Lung (tissue), 12 donors: Measurements from ENCODE around the gene CD247. TPM values are rescaled to one million over a fixed set of nuclear protein-coding genes. Genes with fewer than 3 reads are reported as not detected.

Source experiments
- ATAC-seq: fragments of 200-7000 bp; cut with Tn5 transposase; one replicate; pipeline ENCODE4 v1.9.1; 2020; ENCODE audit warnings: moderate number of reproducible peaks; ENCODE audit not compliant: insufficient read depth, low FRiP score
- DNase-seq, 3 donors: peaks; one replicate each; pipeline ENCODE4 v3.0.0-alpha.2; 2013 to 2017
- H3K27ac ChIP-seq, 2 donors: one replicate each; pipeline ENCODE4 v1.5.1; 2013; ENCODE audit warnings: mild to moderate bottlenecking in 2 of 2, moderate library complexity in 2 of 2, control low read depth in 1 of 2, inconsistent platforms in 1 of 2, low read depth in 1 of 2, low read length in 1 of 2
- H3K27me3 ChIP-seq, 3 donors: one replicate each; pipeline ENCODE4 v1.5.1; 2013; ENCODE audit warnings: low read length in 2 of 3; ENCODE audit not compliant: control insufficient read depth in 3 of 3, insufficient read depth in 3 of 3
- H3K36me3 ChIP-seq, 4 donors: one replicate each; pipeline ENCODE4 v1.5.1; 2013; ENCODE audit warnings: low read length in 4 of 4, mild to moderate bottlenecking in 1 of 4, moderate library complexity in 1 of 4; ENCODE audit not compliant: control insufficient read depth in 4 of 4, insufficient read depth in 4 of 4
- H3K4me1 ChIP-seq, 5 donors: one replicate each; pipeline ENCODE4 v1.5.1; 2013; ENCODE audit warnings: low read length in 5 of 5, mild to moderate bottlenecking in 2 of 5, moderate library complexity in 1 of 5; ENCODE audit not compliant: control insufficient read depth in 5 of 5, insufficient read depth in 5 of 5
- H3K4me3 ChIP-seq: one replicate; pipeline ENCODE4 v1.5.1; 2013; ENCODE audit warnings: mild to moderate bottlenecking, control low read depth, moderate library complexity
- H3K9ac ChIP-seq, 2 donors: one replicate each; pipeline ENCODE4 v1.5.1; 2013; ENCODE audit warnings: low read length in 2 of 2, control low read depth in 1 of 2; ENCODE audit not compliant: insufficient read depth in 1 of 2
- H3K9me3 ChIP-seq, 4 donors: one replicate each; pipeline ENCODE4 v1.5.1; 2013; ENCODE audit warnings: low read length in 3 of 4, mild to moderate bottlenecking in 1 of 4, moderate library complexity in 1 of 4; ENCODE audit not compliant: control insufficient read depth in 4 of 4, insufficient read depth in 3 of 4
- WGBS, 2 donors: extraction: QIAGEN DNeasy Blood & Tissue Kit; methylation state at CpG; one replicate each; pipeline ENCODE4 v1.1.7; 2013; 5-methylcytosine and 5-hydroxymethylcytosine counted together
- polyA plus RNA-seq, 2 donors: library from polyadenylated mRNA; stranded (reverse); fragments of 200-250 nt; gene quantifications; one replicate each; pipeline ENCODE4 v1.2.1, GENCODE V29; 2013
- total RNA-seq, 2 donors: library from RNA; depleted of rRNA in 1 of 2; stranded (reverse); fragments of >200 nt in 1 of 2; gene quantifications; one replicate each; pipeline ENCODE4 v1.2.1, GENCODE V29; 2014 to 2021
- TF ChIP-seq, protein P1 (sequence below): IDR thresholded peaks from 2 replicates; pipeline ENCODE4 v1.5.1; 2012; ENCODE audit warnings: mild to moderate bottlenecking; ENCODE audit errors: control extremely low read depth, extremely low read depth
- donor health status: control.
- donor health status: control.
- donor health status: Bipolar disorder and iron deficiency.
- donor health status: healthy.
- donor health status: DM: yes; HTN: yes; CAD: no.

Gene CD247
- total and polyA plus RNA-seq, 4 donors: 3.4 to 5.9 (median 3.8) TPM

DNA sequence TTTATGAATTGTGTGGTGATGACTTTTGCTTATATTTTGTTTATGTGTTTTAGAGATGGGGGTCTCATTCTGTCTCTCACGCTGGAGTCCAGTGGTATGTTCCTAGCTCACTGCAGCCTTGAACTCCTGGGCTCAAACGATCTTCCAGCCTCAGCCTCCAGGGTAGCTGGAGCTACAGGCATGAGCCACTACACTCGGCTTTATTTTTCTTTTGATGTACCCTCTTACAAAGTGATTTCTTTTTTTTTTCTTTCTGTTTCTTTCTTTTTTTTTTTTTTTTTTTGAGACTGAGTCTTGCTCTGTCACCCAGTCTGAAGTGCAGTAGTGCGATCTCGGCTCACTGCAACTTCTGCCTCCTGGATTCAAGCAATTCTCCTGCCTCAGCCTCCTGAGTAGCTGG lies 46.8 kb downstream of the CD247 start:
- Histone ChIP-seq H3K27ac (no peak overlapping the region), H3K4me1 (no peaks in the 10 kb centered on the region), H3K36me3 (no peaks in the 10 kb centered on the region), H3K27me3 (no peaks in the 10 kb centered on the region), H3K9ac (no peak overlapping the region), H3K4me3 (no peak overlapping the region), H3K9me3 (peaks cover 0 to 2% (median under 1%) of the 10 kb centered on the region in 4 donors)
- WGBS, 2 donors: 90 to 95% methylated on average over 5 of the region's 5 CpGs
- no peak for DNase-seq
- TF ChIP-seq, protein P1, sequence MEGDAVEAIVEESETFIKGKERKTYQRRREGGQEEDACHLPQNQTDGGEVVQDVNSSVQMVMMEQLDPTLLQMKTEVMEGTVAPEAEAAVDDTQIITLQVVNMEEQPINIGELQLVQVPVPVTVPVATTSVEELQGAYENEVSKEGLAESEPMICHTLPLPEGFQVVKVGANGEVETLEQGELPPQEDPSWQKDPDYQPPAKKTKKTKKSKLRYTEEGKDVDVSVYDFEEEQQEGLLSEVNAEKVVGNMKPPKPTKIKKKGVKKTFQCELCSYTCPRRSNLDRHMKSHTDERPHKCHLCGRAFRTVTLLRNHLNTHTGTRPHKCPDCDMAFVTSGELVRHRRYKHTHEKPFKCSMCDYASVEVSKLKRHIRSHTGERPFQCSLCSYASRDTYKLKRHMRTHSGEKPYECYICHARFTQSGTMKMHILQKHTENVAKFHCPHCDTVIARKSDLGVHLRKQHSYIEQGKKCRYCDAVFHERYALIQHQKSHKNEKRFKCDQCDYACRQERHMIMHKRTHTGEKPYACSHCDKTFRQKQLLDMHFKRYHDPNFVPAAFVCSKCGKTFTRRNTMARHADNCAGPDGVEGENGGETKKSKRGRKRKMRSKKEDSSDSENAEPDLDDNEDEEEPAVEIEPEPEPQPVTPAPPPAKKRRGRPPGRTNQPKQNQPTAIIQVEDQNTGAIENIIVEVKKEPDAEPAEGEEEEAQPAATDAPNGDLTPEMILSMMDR: no peak
- no peak for ATAC-seq

DNA sequence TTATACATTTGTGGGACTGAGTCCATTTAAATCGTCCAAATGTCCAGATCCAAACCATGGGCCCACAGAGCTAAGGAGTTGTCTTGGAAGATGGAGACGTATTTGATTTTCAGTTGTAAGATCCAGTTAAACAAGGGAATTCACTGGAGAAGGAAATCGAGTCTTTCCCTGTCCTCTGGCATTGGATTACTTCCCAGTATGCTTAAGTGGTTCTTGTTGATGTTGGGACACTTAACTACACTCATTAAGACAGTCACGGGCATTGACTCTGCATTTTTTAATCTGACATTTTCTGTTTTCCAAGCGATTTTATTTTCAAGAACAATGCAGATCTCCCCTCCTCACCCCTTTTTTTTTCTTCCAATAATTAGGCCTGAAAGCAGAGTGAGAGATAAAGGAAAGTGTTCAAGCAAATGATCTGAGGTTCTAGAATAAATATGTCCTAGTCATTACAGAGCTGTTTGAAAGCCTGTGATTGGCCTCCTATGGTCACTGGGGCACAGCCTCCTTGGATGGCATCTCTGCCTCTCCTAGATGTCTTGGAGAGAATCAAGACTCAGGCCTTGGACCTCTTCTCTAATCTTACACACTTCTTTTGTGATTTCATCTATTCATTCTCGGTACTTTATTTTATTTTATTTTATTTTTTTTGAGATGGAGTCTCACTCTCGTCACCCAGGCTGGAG lies 48.9 kb downstream of the CD247 start:
- no peak for ATAC-seq
- no peaks in the 10 kb centered on the region for H3K36me3 ChIP-seq
- 75 to 89% methylated on average over 7 of the region's 7 CpGs for WGBS, 2 donors
- peaks cover 0 to 3% (median 0%) of the 10 kb centered on the region in 5 donors for H3K4me1 ChIP-seq
- no peak for DNase-seq
- H3K4me3 ChIP-seq: no peak overlapping the region
- TF ChIP-seq, protein P1: no peak
- no peaks in the 10 kb centered on the region for H3K27me3 ChIP-seq
- H3K27ac ChIP-seq: no peak overlapping the region
- H3K9ac ChIP-seq: no peak overlapping the region
- H3K9me3 ChIP-seq: no peaks in the 10 kb centered on the region

DNA sequence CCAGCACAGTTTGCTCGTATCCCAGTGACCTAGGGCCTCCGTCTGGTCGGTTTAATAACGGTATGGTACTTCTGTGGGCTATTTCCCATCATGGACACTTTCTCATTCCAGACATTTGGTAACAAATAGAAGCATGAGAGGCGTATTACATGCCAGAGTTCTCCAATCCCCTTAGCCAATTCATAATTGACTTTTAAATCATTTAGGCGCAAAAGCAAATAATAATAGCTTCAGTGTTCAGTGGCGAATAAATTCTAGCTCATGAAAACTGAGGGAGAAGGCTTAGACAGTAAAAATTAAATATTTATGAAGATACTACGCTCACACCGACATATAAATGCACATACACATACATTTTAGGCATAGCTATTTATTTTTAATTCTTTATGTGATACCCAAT lies 50.6 kb downstream of the CD247 start:
- DNase-seq (no peak), ATAC-seq (no peak)
- Histone ChIP-seq H3K4me3 (no peak overlapping the region), H3K9ac (no peak overlapping the region), H3K36me3 (no peaks in the 10 kb centered on the region), H3K27me3 (no peaks in the 10 kb centered on the region), H3K27ac (no peak overlapping the region), H3K9me3 (no peaks in the 10 kb centered on the region), H3K4me1 (peaks cover 0 to 3% (median 0%) of the 10 kb centered on the region in 5 donors)
- TF ChIP-seq, protein P1: no peak
- 89 to 90% methylated on average over 9 of the region's 9 CpGs for WGBS, 2 donors
